ENCODE results near the gene KLC1.

- TF ChIP-seq EZH2 (IDR thresholded peaks at IDR 0.05; ENCODE audit: low read length, unreplicated experiment): no peak
- TF ChIP-seq, protein P1, sequence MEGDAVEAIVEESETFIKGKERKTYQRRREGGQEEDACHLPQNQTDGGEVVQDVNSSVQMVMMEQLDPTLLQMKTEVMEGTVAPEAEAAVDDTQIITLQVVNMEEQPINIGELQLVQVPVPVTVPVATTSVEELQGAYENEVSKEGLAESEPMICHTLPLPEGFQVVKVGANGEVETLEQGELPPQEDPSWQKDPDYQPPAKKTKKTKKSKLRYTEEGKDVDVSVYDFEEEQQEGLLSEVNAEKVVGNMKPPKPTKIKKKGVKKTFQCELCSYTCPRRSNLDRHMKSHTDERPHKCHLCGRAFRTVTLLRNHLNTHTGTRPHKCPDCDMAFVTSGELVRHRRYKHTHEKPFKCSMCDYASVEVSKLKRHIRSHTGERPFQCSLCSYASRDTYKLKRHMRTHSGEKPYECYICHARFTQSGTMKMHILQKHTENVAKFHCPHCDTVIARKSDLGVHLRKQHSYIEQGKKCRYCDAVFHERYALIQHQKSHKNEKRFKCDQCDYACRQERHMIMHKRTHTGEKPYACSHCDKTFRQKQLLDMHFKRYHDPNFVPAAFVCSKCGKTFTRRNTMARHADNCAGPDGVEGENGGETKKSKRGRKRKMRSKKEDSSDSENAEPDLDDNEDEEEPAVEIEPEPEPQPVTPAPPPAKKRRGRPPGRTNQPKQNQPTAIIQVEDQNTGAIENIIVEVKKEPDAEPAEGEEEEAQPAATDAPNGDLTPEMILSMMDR (conservative IDR thresholded peaks at IDR 0.05; ENCODE audit: low read depth, low read length): no peak
Measured at GRCh38 chr14:103626146-103626850, 2.7 kb upstream of the KLC1 start.

Measured in PC-3 (cell line).